HFFc6 (cell line): ENCODE data around the gene KAT14. TPM values are rescaled to one million over a fixed set of nuclear protein-coding genes. Genes with fewer than 3 reads are reported as not detected.

ENCODE experiments used
- DNase-seq: peaks from one replicate; pipeline ENCODE4 v3.0.0-alpha.2; 2018
- H3K27ac Mint-ChIP-seq: 2 replicates; pipeline ENCODE4 v1.8.0; 2020; ENCODE audit warnings: mild to moderate bottlenecking, mixed read lengths
- H3K27me3 Mint-ChIP-seq: 2 replicates; pipeline ENCODE4 v1.8.0; 2021; ENCODE audit warnings: mild to moderate bottlenecking, moderate library complexity, mixed read lengths; ENCODE audit not compliant: insufficient read depth
- H3K36me3 Mint-ChIP-seq: 2 replicates; pipeline ENCODE4 v1.8.0; 2021; ENCODE audit warnings: low read depth, mixed read lengths
- H3K4me1 Mint-ChIP-seq: 2 replicates; pipeline ENCODE4 v1.8.0; 2020; ENCODE audit warnings: low read depth, mixed read lengths
- H3K4me3 Mint-ChIP-seq: 2 replicates; pipeline ENCODE4 v1.8.0; 2020; ENCODE audit warnings: mild to moderate bottlenecking, moderate library complexity, mixed read lengths
- H3K9me3 Mint-ChIP-seq: 2 replicates; pipeline ENCODE4 v1.8.0; 2020; ENCODE audit warnings: mild to moderate bottlenecking, mixed read lengths
- total RNA-seq, 6 experiments: library from RNA; stranded (reverse); fragmentation: NEBNext Ultra II Directional; extraction: Animal tissue kit (Norgen Biotek cat#: 25700); gene quantifications; 2 replicates in 1 of 6; 3 replicates in 5 of 6; pipeline ENCODE4 v1.2.3, GENCODE V29; 2021
- TF ChIP-seq, protein P1 (sequence below): fragments of 200-600 bp; sonication (generic); IDR thresholded peaks from 2 replicates; pipeline ENCODE4 v1.5.0; 2021; ENCODE audit warnings: antibody characterized with exemption, mild to moderate bottlenecking

Gene KAT14
- total RNA-seq, 6 experiments from 2014 or later = 8.9 to 10.3 (median 9.6) TPM

- H3K36me3 Mint-ChIP-seq = no peaks in the 10 kb centered on the region; the same call in 1 of the 2 replicates
- H3K9me3 Mint-ChIP-seq = no peaks in the 10 kb centered on the region; the same call in 1 of the 2 replicates
- no peak for DNase-seq
- H3K4me3 Mint-ChIP-seq = no peak overlapping the region
- TF ChIP-seq, protein P1, sequence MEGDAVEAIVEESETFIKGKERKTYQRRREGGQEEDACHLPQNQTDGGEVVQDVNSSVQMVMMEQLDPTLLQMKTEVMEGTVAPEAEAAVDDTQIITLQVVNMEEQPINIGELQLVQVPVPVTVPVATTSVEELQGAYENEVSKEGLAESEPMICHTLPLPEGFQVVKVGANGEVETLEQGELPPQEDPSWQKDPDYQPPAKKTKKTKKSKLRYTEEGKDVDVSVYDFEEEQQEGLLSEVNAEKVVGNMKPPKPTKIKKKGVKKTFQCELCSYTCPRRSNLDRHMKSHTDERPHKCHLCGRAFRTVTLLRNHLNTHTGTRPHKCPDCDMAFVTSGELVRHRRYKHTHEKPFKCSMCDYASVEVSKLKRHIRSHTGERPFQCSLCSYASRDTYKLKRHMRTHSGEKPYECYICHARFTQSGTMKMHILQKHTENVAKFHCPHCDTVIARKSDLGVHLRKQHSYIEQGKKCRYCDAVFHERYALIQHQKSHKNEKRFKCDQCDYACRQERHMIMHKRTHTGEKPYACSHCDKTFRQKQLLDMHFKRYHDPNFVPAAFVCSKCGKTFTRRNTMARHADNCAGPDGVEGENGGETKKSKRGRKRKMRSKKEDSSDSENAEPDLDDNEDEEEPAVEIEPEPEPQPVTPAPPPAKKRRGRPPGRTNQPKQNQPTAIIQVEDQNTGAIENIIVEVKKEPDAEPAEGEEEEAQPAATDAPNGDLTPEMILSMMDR = no peak
- peaks cover 12% of the 10 kb centered on the region for H3K27me3 Mint-ChIP-seq
- no peaks in the 10 kb centered on the region for H3K4me1 Mint-ChIP-seq
- no peak overlapping the region for H3K27ac Mint-ChIP-seq
Measured at GRCh38 chr20:18213002-18213401, 75.3 kb downstream of the KAT14 start.

DNA sequence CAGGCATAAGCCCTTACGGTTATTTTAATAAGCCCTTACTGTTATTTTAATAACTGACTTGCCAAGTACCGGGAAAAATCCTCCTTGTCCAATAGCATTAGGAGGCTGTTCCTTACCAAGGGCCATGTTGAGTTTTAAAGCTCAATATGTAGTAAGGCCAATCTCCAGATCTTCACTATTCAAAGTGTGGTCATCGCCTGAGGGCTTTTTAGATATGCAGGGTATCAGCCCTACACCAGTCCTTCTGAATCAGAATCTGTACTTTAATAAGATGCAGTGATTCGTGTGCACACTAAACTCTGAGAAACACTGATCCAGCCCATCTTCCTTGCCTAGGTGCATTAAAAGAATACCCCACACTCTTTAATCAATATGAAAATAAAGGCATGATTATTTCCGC, 77.9 kb downstream of the KAT14 start:
- Mint-ChIP-seq H3K36me3 (no peaks in the 10 kb centered on the region; the same call in 1 of the 2 replicates), H3K27ac (no peak overlapping the region), H3K4me3 (no peak overlapping the region), H3K9me3 (no peaks in the 10 kb centered on the region; the same call in 1 of the 2 replicates), H3K27me3 (peaks cover 19% of the 10 kb centered on the region), H3K4me1 (no peaks in the 10 kb centered on the region)
- TF ChIP-seq, protein P1 = no peak
- no peak for DNase-seq

GRCh38 chr20:18218280-18218679, 80.6 kb downstream of the KAT14 start:
- Mint-ChIP-seq H3K4me1 (peaks cover 2% of the 10 kb centered on the region; the same call in 1 of the 2 replicates), H3K9me3 (no peaks in the 10 kb centered on the region; the same call in 1 of the 2 replicates), H3K27me3 (peaks cover 24% of the 10 kb centered on the region), H3K36me3 (no peaks in the 10 kb centered on the region; the same call in 1 of the 2 replicates), H3K4me3 (no peak overlapping the region), H3K27ac (no peak overlapping the region)
- DNase-seq = no peak
- TF ChIP-seq, protein P1 = no peak

GRCh38 chr20:18223409-18223808, 85.7 kb downstream of the KAT14 start:
- H3K4me1 Mint-ChIP-seq = peaks cover 28% of the 10 kb centered on the region
- TF ChIP-seq, protein P1 = no peak
- H3K27ac Mint-ChIP-seq = no peak overlapping the region
- no peaks in the 10 kb centered on the region for H3K9me3 Mint-ChIP-seq
- DNase-seq = peak; percentile 4
- no peaks in the 10 kb centered on the region for H3K36me3 Mint-ChIP-seq
- no peak overlapping the region for H3K4me3 Mint-ChIP-seq
- peaks cover 13% of the 10 kb centered on the region for H3K27me3 Mint-ChIP-seq

DNA sequence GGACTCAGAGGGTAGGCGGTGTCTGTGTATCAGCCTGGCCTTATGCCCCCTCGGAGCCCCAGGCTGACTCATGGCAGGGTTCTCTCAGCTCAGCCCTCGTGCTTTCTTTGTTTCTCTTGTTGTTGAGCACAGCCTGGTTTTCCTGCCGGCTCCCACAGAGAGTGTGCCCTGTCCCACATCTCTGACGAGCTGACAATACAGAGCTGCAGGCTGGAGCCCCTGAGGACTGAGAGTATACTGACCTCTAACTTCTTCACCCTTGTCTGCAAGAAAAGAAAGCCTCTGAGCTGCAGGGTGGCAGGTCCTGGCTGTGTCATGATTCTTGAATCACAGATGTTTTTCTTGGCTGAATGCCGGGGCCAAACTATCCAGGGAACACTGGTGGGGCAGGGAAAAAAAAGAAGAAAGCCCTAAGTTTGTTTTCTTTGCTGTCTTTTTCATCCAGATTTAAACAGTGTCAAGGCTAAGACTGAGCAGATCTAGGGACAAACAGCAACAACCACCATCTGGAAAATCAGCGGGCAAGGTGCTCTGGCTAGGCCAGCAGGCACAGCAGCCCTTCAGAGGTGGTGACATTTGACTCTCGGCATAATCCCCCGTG, 87.4 kb downstream of the KAT14 start:
- Mint-ChIP-seq H3K4me3 (peak overlapping the region; percentile 69), H3K27ac (peak overlapping the region; percentile 29; the same call in 1 of the 2 replicates), H3K27me3 (peaks cover 10% of the 10 kb centered on the region), H3K9me3 (no peaks in the 10 kb centered on the region), H3K4me1 (peaks cover 28% of the 10 kb centered on the region), H3K36me3 (no peaks in the 10 kb centered on the region)
- DNase-seq = peak; percentile 52
- TF ChIP-seq, protein P1 = no peak
